GM23248 (cell line): Measurements from ENCODE around the gene PRSS53.

Experiments used
- EZH2 ChIP-seq: fragments of 200-600 bp; sonication (generic); IDR thresholded peaks from 2 replicates; pipeline ENCODE4 v1.6.1; 2018; ENCODE audit warnings: antibody characterized with exemption, mild to moderate bottlenecking; ENCODE audit not compliant: insufficient read depth, poor library complexity, severe bottlenecking
- EZH2phosphoT487 ChIP-seq: fragments of 200-600 bp; sonication (generic); IDR thresholded peaks from 2 replicates; pipeline ENCODE4 v1.6.1; 2018; ENCODE audit warnings: antibody characterized with exemption, moderate library complexity, mild to moderate bottlenecking, low read depth; ENCODE audit not compliant: insufficient read depth

- TF ChIP-seq EZH2 (no peak), EZH2phosphoT487 (no peak)
Observed at GRCh38 chr16:31128711-31129567, 40.2 kb upstream of the PRSS53 start.
